GM12891 (cell line): Measurements from ENCODE around the gene APC.
A peak's percentile ranks its signal among the peaks of the same experiment; 100 is the strongest.

Experiments used
- DNase-seq: peaks from one replicate; pipeline ENCODE4 v3.0.0; 2011; ENCODE audit warnings: low spot score; ENCODE audit not compliant: insufficient read length
- FAIRE-seq: peaks from 2 replicates; lab custom pipeline; 2011; peaks lifted over from hg19 to GRCh38; lab: Jason Lieb, UNC
- PAX5 ChIP-seq: IDR thresholded peaks from 2 replicates; pipeline ENCODE4 v1.6.1; 2011; ENCODE audit warnings: low read length, moderate library complexity, mild to moderate bottlenecking; ENCODE audit not compliant: insufficient read depth, severe bottlenecking
- POLR2A ChIP-seq: IDR thresholded peaks from 2 replicates; pipeline ENCODE4 v1.6.1; 2011; ENCODE audit warnings: low read depth, low read length, control low read depth
- POLR2AphosphoS5 ChIP-seq: IDR thresholded peaks from 2 replicates; pipeline ENCODE4 v1.6.1; 2011; ENCODE audit warnings: low read depth, low read length, control low read depth
- POU2F2 ChIP-seq: IDR thresholded peaks from 2 replicates; pipeline ENCODE4 v1.6.1; 2011; ENCODE audit warnings: low read depth, mild to moderate bottlenecking, control low read depth, low read length, moderate library complexity
- SPI1 ChIP-seq: IDR thresholded peaks from 2 replicates; pipeline ENCODE4 v1.6.1; 2011; ENCODE audit warnings: low read depth, low read length, control low read depth
- TAF1 ChIP-seq: IDR thresholded peaks from 2 replicates; pipeline ENCODE4 v1.6.1; 2011; ENCODE audit warnings: low read depth, low read length, control low read depth

The APC gene

DNA sequence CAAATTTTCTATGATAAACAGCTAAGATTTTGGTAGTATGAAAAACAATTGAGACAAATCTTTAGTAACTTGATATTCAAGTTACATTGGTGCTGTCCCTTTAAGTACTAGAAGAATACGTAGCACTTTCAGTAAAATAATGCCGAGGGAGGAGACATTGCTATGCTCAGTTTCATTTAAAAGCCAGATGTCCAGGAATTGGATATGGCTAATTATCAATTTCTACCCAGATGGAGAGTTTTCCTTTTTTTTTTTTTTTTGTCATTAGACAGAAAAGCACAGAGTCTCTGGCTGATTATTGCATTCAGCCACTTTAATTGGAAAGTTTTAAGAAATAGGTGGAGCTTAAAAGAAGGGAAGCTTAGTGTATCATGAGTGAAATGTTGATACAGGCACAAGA lies 40.4 kb upstream of the APC start:
- TF ChIP-seq SPI1: no peak
- no peak for TF ChIP-seq POU2F2
- no peak for TF ChIP-seq POLR2A
- no peak for TF ChIP-seq PAX5
- no peak for TF ChIP-seq TAF1
- no peak for TF ChIP-seq POLR2AphosphoS5
- no peak for DNase-seq
- no peak for FAIRE-seq

DNA sequence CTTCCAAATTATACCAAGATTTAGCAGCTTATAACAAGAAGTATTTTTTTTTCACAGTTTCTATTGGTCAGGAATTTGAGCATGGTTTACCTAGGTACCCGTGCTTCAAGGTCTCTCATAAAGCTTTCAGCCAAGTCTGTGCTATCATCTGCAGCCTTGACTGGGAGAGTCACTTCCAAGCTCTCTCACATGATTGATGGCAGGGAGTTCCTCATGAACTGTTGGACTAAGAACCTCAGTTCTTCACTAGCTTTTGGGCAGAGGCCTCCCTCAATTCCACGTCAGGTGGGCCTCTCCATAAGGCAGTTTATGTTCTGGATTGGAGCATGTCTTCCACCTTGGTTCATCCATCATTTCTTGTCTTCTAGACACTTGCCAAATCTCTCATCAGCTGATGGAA lies 39.9 kb upstream of the APC start:
- DNase-seq: no peak
- no peak for FAIRE-seq
- TF ChIP-seq PAX5 (no peak), SPI1 (no peak), POU2F2 (no peak), POLR2A (no peak), TAF1 (no peak), POLR2AphosphoS5 (no peak)

DNA sequence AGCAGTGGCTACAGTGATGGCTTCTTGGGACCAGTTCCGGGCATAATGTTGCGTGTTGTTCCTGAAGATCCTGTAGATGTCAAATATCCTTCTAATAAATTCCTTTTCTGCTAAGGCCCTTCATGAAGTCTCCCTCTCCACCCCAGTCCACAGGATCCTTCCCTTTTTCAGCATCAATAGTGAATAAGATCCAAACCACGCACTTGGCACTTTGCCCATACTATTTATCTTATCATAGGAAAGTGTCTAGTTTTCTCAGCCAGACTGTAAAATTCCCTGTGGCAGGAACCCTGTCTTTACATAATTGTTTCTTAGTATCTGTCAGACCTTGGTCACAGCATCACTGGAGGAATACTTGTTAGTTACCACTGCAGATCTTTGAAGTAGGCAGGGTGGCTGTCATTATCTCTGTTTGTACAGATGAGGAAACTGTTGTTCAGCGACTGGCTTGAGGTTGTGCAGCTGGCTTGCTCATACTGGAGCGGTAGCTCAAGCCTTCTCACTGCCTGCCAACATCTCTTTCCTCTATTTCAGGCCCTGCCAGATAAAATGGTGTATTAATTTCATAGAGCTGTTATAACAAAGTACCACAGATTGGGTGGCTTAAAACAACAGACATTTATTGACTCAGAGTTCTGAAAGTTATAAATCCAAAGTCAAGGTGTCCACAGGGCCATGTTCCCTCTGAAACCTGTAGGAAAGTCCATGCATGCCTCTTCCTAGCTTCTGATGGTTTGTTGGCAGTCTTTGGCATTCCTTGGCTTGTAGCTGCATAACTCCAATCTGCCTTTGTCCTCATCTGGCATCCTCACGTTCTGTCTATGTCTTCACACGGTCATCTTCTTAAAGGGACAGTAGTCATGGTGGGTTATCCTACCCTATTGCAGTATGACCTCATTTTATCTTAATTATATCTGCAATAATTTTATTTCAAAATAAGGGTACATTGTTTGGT lies 33.5 kb upstream of the APC start:
- no peak for FAIRE-seq
- TF ChIP-seq PAX5: no peak
- no peak for TF ChIP-seq SPI1
- TF ChIP-seq POLR2AphosphoS5: no peak
- TF ChIP-seq TAF1: no peak
- no peak for TF ChIP-seq POLR2A
- TF ChIP-seq POU2F2: no peak
- no peak for DNase-seq

DNA sequence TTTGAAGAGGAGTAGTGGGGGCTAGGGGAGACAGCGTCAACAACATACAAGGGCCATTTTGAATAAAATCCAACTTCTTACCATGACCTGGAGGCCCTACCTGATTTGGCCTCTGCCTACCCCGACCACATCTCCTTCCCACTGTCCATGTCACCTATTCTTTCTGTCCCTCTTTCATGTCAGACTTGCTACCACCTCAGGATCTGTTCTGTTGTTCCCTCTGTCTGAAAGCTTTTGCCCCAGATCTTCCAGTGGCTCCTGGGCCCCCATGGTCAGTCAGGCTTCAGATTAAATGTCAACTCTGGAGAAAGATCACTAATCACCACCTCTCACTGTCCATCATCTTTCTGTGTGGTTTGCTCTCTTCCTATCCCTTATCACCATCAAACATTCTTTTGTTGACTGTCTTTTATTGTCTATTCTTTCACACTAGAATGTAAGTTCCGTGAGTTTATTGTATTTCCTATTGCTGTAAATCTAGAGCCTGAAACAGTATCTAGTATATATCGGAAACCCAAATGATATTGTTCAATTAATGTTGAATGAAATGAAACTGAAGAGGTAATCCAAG lies 31.2 kb upstream of the APC start:
- no peak for TF ChIP-seq SPI1
- TF ChIP-seq POLR2AphosphoS5: no peak
- no peak for TF ChIP-seq POLR2A
- no peak for TF ChIP-seq POU2F2
- TF ChIP-seq TAF1: no peak
- TF ChIP-seq PAX5: no peak
- DNase-seq: no peak
- no peak for FAIRE-seq

DNA sequence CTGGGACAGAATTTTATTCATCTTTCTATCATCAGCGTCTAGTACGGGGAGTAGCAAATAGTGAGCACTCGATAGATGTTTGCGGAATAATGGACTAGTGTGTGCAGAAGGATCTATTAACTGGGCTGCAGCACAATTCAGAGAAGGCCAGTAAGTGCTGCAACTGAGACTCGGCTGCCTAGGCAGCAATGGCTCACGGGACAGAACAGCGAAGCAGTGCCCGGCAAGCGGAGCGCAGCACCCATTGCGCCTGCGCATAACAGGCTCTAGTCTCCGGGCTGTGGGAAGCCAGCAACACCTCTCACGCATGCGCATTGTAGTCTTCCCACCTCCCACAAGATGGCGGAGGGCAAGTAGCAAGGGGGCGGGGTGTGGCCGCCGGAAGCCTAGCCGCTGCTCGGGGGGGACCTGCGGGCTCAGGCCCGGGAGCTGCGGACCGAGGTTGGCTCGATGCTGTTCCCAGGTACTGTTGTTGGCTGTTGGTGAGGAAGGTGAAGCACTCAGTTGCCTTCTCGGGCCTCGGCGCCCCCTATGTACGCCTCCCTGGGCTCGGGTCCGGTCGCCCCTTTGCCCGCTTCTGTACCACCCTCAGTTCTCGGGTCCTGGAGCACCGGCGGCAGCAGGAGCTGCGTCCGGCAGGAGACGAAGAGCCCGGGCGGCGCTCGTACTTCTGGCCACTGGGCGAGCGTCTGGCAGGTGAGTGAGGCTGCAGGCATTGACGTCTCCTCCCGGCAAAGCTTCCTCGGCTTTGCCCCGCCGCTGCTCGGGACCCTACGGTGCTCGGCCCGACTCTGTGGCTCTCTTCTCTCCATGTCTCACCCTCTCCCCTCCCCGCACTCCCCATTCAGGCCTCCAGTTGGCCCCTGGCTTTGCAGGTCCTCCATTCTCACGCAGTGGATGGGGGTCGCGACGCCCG lies 30.2 kb upstream of the APC start:
- DNase-seq (peak; percentile 87), FAIRE-seq (peak; percentile 99)
- TF ChIP-seq POLR2A: peak; percentile 93
- no peak for TF ChIP-seq SPI1
- TF ChIP-seq PAX5: no peak
- TF ChIP-seq POLR2AphosphoS5: peak; percentile 73
- TF ChIP-seq POU2F2: peak; percentile 67; the same call in 1 of the 2 replicates
- TF ChIP-seq TAF1: peak; percentile 57; the same call in 1 of the 2 replicates

DNA sequence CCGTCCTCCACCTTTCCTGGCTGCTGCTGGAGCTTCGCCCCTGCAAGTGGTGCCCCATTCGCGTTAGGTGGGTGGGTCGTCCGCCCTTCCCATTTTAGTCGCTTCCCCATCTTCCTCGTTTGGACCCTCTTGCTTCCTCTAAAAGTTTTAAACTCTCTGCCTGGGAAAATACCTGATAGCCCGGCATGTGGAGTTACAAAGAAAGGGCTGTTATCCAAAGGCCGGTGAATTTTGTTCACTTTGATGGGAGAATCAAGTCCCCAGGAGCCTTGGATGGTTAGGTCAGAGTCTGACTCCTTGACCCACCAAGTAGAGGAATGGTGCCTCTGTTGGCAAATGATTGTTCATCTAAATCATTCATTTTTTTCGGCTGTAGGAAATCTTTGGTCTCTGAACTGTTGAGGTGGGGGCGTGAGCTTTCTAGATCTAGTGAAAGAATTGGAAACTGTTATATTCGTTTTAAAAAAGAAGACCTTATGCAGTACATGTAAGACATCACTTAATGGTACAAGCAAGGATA lies 29.5 kb upstream of the APC start:
- DNase-seq: no peak
- no peak for FAIRE-seq
- TF ChIP-seq POLR2AphosphoS5 (no peak), PAX5 (no peak), SPI1 (no peak), POU2F2 (no peak), POLR2A (no peak), TAF1 (no peak)

DNA sequence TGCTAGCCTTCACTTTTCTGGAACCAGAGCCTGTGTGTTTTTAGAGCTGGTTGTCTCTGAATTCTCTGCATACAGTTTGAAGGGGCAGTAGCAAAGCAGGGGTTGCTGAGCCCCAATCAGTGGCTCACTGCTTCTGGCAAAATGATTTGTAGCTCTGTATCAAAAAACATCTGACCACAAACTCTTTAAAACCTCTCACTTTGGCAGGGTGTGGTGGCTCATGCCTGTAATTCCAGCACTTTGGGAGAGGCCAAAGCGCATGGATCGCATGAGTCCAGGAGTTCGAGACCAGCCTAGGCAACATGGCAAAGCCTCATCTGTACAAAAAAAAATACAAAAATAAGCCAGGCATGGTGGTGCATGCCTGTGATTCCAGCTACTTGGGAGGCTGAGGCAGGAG lies 28.3 kb upstream of the APC start:
- no peak for TF ChIP-seq TAF1
- TF ChIP-seq POLR2A: no peak
- FAIRE-seq (no peak), DNase-seq (no peak)

DNA sequence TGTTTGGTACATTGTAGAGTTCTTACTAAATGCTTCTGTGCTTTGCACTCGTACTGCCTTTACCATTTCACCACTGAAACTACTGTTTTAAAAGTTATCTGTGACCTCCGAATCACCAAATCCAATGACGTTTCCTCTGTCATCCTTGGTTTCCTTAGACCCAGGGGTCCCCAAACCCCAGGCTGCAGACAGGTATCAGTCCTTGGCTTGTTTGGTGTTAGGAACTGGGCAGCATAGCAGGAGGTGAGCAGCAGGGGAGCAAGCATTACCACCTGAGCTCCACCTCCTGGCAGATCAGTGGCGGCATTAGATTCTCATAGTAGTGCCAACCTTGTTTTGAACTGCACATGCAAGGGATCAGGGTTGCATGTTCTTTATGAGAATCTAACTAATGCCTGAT lies 26.8 kb upstream of the APC start:
- DNase-seq (no peak), FAIRE-seq (no peak)
- TF ChIP-seq POU2F2 (no peak), SPI1 (no peak), POLR2AphosphoS5 (no peak), PAX5 (no peak), TAF1 (no peak), POLR2A (no peak)

DNA sequence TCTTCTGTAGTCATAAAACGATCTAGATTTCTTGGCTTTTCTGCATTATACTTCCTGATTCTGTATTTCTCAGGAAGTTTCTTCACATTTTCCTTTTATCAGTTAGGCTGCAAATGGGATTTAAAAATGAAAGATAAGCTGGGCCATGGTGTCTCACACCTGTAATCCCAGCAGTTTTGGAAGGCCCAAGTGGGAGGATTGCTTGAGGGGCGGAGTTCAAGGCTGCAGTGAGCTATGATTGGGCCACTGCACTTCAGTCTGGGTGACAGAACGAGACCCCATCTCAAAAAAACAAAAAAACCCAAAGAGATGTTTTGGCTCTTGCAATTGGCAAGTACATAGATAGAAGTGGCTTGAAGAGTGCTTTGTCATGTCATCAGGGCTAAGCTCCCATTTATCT lies 26.2 kb upstream of the APC start:
- DNase-seq: no peak
- TF ChIP-seq PAX5: no peak
- no peak for TF ChIP-seq POLR2AphosphoS5
- no peak for FAIRE-seq
